Measurements from ENCODE around the gene TFCP2.
"Not testable (repeated sequence)": the region's sequence is repeated elsewhere in the genome, so short reads cannot be mapped to it uniquely, and the experiment has no call there.

The TFCP2 gene

GRCh38 chr12:51080136-51080535 lies 92.8 kb downstream of the TFCP2 start:
- no peak for DNase-seq

- DNase-seq, result not testable (repeated sequence)
Measured at GRCh38 chr12:51078866-51079265, 94.1 kb downstream of the TFCP2 start.

GRCh38 chr12:51078346-51078745 lies 94.6 kb downstream of the TFCP2 start:
- not testable (repeated sequence) for DNase-seq

- no peak for DNase-seq
Measured at GRCh38 chr12:51077930-51078329, 95.0 kb downstream of the TFCP2 start.

GRCh38 chr12:51076236-51076930 lies 96.6 kb downstream of the TFCP2 start:
- no peak for DNase-seq

GRCh38 chr12:51075390-51075789 lies 97.5 kb downstream of the TFCP2 start:
- no peak for DNase-seq

- DNase-seq, result no peak
Measured at GRCh38 chr12:51071663-51072062, 101.3 kb downstream of the TFCP2 start.

GRCh38 chr12:51070004-51070403 lies 102.9 kb downstream of the TFCP2 start:
- DNase-seq, result no peak

GRCh38 chr12:51067771-51068170 lies 105.2 kb downstream of the TFCP2 start:
- DNase-seq, result no peak

- no peak for DNase-seq
Measured at GRCh38 chr12:51067229-51067628, 105.7 kb downstream of the TFCP2 start.

GRCh38 chr12:51065530-51065929 lies 107.4 kb downstream of the TFCP2 start:
- no peak for DNase-seq

- no peak for DNase-seq
Measured at GRCh38 chr12:51062631-51063397, 110.1 kb downstream of the TFCP2 start.

- DNase-seq, result no peak
Measured at GRCh38 chr12:51059086-51059485, 113.8 kb downstream of the TFCP2 start.

- no peak for DNase-seq
Measured at GRCh38 chr12:51056242-51056641, 116.7 kb downstream of the TFCP2 start.

GRCh38 chr12:51055060-51055459 lies 117.9 kb downstream of the TFCP2 start:
- no peak for DNase-seq

- DNase-seq, result no peak
Measured at GRCh38 chr12:51051787-51052186, 121.1 kb downstream of the TFCP2 start.

GRCh38 chr12:51049525-51049924 lies 123.4 kb downstream of the TFCP2 start:
- DNase-seq, result no peak

GRCh38 chr12:51048661-51049251 lies 124.2 kb downstream of the TFCP2 start:
- DNase-seq, result no peak

GRCh38 chr12:51047655-51048540 lies 125.0 kb downstream of the TFCP2 start, which contains the start of gene LETMD1:
LETMD1 (plus strand) TSS chr12:51048327; CDS start chr12:51048357, 30 bp downstream.
- peak; percentile 90 for DNase-seq

Data from NCI-H1105 treated with DMSO at 0.1 percent for 48 hours (cell line).